GM21423 (cell line): ENCODE data around the gene OBSCN.
A peak's percentile ranks its signal among the peaks of the same experiment; 100 is the strongest.

Experiments
- ATAC-seq: cut with Tn5 transposase; IDR thresholded peaks from one replicate; pipeline ENCODE4 v1.9.1; 2021; ENCODE audit warnings: mild to moderate bottlenecking, moderate library complexity; ENCODE audit not compliant: unreplicated experiment

The OBSCN gene

GRCh38 chr1:228275430-228276173 lies 67.8 kb downstream of the OBSCN start:
- ATAC-seq, result peak; percentile 78

DNA sequence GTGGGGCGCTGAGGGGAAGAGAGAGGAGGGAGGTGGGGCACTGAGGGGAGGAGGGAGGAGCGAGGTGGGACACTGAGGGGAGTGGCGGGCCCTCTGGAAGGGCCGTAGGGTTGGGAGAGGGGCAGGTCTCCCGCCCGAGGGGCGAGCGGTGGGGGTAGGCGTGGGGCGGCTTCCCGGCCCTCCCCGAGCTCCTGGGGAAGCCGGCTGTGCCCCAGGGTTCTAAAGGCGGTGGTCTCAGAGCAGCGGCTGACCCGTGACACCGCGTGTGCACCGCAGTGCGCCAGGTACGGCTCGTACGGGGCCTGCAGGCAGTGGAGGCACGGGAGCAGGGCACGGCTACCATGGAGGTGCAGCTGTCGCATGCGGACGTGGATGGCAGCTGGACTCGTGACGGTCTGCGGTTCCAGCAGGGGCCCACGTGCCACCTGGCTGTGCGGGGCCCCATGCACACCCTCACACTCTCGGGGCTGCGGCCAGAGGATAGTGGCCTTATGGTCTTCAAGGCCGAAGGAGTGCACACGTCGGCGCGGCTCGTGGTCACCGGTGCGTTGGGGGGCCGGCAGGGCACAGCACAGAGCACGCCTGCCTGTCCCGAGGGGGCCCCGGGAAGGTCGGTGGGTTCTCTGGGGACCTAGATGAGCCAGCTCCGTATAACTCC lies 68.5 kb downstream of the OBSCN start:
- no peak for ATAC-seq

- no peak for ATAC-seq
Observed at GRCh38 chr1:228276901-228277490, 69.2 kb downstream of the OBSCN start.

GRCh38 chr1:228277491-228278431 lies 69.9 kb downstream of the OBSCN start:
- no peak for ATAC-seq

DNA sequence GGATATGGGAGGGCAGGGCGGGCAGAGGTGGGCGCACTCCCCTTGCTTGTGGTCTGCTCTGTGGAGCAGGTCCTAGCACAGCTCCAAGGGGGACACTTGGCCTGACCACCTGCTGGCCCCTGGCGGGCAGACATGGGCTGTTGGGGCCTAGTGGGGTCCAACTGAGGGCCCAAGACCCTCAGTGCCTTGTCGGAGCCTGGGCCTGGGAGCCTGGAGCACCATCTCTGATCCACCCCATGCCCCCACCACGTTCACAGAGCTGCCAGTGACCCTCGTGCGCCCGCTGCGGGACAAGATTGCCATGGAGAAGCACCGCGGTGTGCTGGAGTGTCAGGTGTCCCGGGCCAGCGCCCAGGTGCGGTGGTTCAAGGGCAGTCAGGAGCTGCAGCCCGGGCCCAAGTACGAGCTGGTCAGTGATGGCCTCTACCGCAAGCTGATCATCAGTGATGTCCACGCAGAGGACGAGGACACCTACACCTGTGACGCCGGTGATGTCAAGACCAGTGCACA lies 70.6 kb downstream of the OBSCN start:
- no peak for ATAC-seq

GRCh38 chr1:228279011-228279721 lies 71.3 kb downstream of the OBSCN start:
- ATAC-seq, result no peak

DNA sequence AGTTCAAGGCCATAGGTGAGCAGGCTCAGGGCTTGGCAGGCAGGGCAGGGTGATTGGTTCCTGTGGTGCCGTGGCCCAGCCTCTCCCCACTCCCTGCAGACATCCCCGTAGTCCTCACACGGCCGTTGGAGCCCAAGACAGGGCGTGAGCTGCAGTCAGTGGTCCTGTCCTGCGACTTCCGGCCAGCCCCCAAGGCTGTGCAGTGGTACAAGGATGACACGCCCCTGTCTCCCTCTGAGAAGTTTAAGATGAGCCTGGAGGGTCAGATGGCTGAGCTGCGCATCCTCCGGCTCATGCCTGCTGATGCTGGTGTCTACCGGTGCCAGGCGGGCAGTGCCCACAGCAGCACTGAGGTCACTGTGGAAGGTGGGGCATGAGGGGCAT lies 71.9 kb downstream of the OBSCN start:
- ATAC-seq, result no peak

- ATAC-seq, result no peak
Observed at GRCh38 chr1:228280106-228280901, 72.5 kb downstream of the OBSCN start.

- ATAC-seq, result no peak
Observed at GRCh38 chr1:228280961-228281591, 73.2 kb downstream of the OBSCN start.

GRCh38 chr1:228281631-228282328 lies 73.9 kb downstream of the OBSCN start:
- no peak for ATAC-seq

GRCh38 chr1:228282329-228283042 lies 74.6 kb downstream of the OBSCN start:
- ATAC-seq, result no peak

GRCh38 chr1:228283043-228283371 lies 75.2 kb downstream of the OBSCN start:
- no peak for ATAC-seq

DNA sequence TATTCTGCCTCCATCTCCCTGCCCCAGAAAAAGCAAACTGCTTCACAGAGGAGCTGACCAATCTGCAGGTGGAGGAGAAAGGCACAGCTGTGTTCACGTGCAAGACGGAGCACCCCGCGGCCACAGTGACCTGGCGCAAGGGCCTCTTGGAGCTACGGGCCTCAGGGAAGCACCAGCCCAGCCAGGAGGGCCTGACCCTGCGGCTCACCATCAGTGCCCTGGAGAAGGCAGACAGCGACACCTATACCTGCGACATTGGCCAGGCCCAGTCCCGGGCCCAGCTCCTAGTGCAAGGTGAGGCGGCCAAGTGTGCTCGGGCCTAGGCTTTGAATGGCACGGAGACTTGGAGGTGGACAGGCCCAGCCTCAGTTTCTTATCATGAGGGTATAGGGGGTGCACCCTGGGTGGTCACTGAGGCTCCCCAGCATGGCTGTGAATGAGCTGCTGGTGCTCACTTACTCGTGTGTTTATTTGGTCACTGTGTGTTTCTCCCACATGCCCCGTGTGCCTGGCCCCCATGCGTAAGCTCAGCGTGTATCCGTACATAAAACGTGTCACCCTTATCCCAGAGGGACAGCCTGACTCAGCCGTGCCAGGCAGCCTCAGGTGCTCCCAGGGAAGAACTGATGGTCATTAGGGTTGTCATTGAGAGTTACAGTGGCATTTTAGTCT lies 75.8 kb downstream of the OBSCN start:
- no peak for ATAC-seq

- no peak for ATAC-seq
Observed at GRCh38 chr1:228284148-228284495, 76.3 kb downstream of the OBSCN start.

GRCh38 chr1:228284521-228284920 lies 76.7 kb downstream of the OBSCN start:
- ATAC-seq, result no peak

GRCh38 chr1:228285661-228286504 lies 78.0 kb downstream of the OBSCN start:
- ATAC-seq, result no peak
